HEK293T (cell line): Measurements from ENCODE around the gene SNCAIP.
"Not testable (repeated sequence)": the region's sequence is repeated elsewhere in the genome, so short reads cannot be mapped to it uniquely, and the experiment has no call there.

Experiments
- CTCF ChIA-PET: fragments of 350-600 bp; formaldehyde crosslinking; extraction: SDS; loops from one replicate; lab custom pipeline; 2021; ENCODE audit warnings: antibody characterized with exemption, inconsistent platforms; lab: Yijun Ruan, JAX
- POLR2A ChIA-PET: fragments of 350-600 bp; formaldehyde crosslinking; extraction: SDS; loops from one replicate; lab custom pipeline; 2020; ENCODE audit warnings: antibody characterized with exemption, inconsistent platforms; lab: Yijun Ruan, JAX
- DNase-seq: peaks from one replicate; pipeline ENCODE4 v3.0.0; 2012; ENCODE audit warnings: mixed read lengths; ENCODE audit errors: extremely low spot score
- ARNT ChIP-seq: fragments of 450-650 bp; IDR thresholded peaks from 2 replicates; pipeline ENCODE4 v1.6.1; 2017; ENCODE audit warnings: mild to moderate bottlenecking
- BHLHE40 ChIP-seq: fragments of 450-650 bp; IDR thresholded peaks from 2 replicates; pipeline ENCODE4 v1.6.1; 2016; ENCODE audit warnings: mild to moderate bottlenecking, moderate library complexity, borderline replicate concordance
- CTBP1 ChIP-seq: fragments of 450-650 bp; IDR thresholded peaks from 2 replicates; pipeline ENCODE4 v1.6.1; 2016; ENCODE audit warnings: borderline replicate concordance
- ELF4 ChIP-seq: fragments of 450-650 bp; IDR thresholded peaks from 2 replicates; pipeline ENCODE4 v1.6.1; 2017; ENCODE audit warnings: antibody characterized with exemption
- FOXA1 ChIP-seq: fragments of 450-650 bp; IDR thresholded peaks from 2 replicates; pipeline ENCODE4 v1.6.1; 2016; ENCODE audit warnings: mild to moderate bottlenecking
- FOXK2 ChIP-seq: fragments of 450-650 bp; IDR thresholded peaks from 2 replicates; pipeline ENCODE4 v1.6.1; 2016; ENCODE audit warnings: mild to moderate bottlenecking
- FOXM1 ChIP-seq: fragments of 450-650 bp; IDR thresholded peaks from 2 replicates; pipeline ENCODE4 v1.6.1; 2017; ENCODE audit warnings: mild to moderate bottlenecking, borderline replicate concordance
- HDGF ChIP-seq: fragments of 450-650 bp; IDR thresholded peaks from 2 replicates; pipeline ENCODE4 v1.6.1; 2017; ENCODE audit warnings: antibody characterized with exemption, borderline replicate concordance
- L3MBTL2 ChIP-seq: fragments of 450-650 bp; conservative IDR thresholded peaks from 2 replicates; pipeline ENCODE4 v1.6.1; 2016; ENCODE audit warnings: mild to moderate bottlenecking
- LEF1 ChIP-seq: fragments of 450-650 bp; IDR thresholded peaks from 2 replicates; pipeline ENCODE4 v1.6.1; 2017; ENCODE audit warnings: mild to moderate bottlenecking, borderline replicate concordance
- NFRKB ChIP-seq: fragments of 450-650 bp; IDR thresholded peaks from 2 replicates; pipeline ENCODE4 v1.6.1; 2016; ENCODE audit warnings: mild to moderate bottlenecking, moderate library complexity
- SP1 ChIP-seq: fragments of 450-650 bp; IDR thresholded peaks from 2 replicates; pipeline ENCODE4 v1.6.1; 2017
- SUZ12 ChIP-seq: fragments of 450-650 bp; IDR thresholded peaks from 2 replicates; pipeline ENCODE4 v1.6.1; 2016; ENCODE audit warnings: mild to moderate bottlenecking
- TARDBP ChIP-seq: fragments of 450-650 bp; IDR thresholded peaks from 2 replicates; pipeline ENCODE4 v1.6.1; 2016
- ZNF384 ChIP-seq: fragments of 450-650 bp; IDR thresholded peaks from 2 replicates; pipeline ENCODE4 v1.6.1; 2016
- TF ChIP-seq, protein P1 (sequence below): fragments of 450-650 bp; IDR thresholded peaks from 2 replicates; pipeline ENCODE4 v1.6.1; 2016

The SNCAIP gene

DNA sequence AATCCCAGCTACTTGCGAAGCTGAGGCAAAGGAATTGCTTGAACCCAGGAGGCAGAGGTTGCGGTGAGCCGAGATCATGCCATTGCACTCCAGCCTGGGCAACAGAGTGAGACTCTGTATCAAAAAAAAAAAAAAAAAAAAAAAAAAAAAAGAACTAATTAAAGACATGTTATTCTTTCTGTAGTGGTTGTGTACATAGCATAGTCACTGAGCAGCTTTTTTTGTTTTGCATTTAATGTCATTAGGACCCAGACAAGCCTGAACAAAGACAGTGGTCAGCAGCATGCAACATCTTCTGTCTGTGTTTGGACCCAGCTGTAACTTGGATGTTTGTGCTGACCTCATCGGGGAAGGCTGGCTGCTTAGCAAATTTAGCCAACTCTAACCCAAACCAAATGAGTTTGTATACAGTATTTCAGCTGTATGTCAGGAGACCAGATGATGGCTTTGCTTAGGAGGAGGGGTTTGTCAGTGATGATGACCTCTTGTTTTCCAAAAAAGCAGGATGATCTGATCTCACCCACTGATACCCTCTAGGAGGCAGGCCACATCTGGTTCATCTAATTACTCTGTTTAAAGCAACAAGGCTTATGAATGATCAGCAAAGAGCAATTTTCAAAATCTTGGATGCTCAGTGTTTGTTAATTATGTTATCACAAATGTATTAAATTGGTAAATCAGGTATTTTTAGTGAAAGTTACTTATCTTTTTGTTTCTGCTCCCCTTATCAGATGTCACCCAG lies 39.5 kb downstream of the SNCAIP start:
- CTCF ChIA-PET, result no interaction called here
- no peak for DNase-seq
- TF ChIP-seq CTBP1, result no peak
- TF ChIP-seq L3MBTL2, result no peak
- TF ChIP-seq TARDBP, result no peak
- TF ChIP-seq HDGF, result no peak
- TF ChIP-seq, protein P1, sequence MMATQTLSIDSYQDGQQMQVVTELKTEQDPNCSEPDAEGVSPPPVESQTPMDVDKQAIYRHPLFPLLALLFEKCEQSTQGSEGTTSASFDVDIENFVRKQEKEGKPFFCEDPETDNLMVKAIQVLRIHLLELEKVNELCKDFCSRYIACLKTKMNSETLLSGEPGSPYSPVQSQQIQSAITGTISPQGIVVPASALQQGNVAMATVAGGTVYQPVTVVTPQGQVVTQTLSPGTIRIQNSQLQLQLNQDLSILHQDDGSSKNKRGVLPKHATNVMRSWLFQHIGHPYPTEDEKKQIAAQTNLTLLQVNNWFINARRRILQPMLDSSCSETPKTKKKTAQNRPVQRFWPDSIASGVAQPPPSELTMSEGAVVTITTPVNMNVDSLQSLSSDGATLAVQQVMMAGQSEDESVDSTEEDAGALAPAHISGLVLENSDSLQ, result no peak
- POLR2A ChIA-PET, result no interaction called here

DNA sequence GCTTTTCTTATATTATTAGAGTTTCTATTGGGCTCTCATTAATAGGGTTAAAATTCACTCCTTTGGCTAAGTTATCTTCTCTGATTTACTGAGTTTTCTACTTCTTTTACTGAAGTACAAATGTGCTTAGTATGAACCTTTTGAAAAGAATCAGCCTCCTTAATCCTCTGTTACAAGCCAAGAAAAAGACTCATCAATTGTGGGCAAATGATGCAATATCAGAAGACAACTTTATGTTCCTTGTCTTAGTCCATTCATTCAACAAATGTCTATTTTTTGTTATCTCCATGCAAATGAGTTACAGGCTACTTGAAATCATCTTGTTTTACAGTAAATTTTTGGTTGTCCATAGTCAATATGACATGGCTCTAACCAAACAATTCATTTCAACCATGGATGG lies 40.3 kb downstream of the SNCAIP start:
- TF ChIP-seq TARDBP, result no peak
- POLR2A ChIA-PET, result no interaction called here
- DNase-seq, result no peak
- CTCF ChIA-PET, result no interaction called here

DNA sequence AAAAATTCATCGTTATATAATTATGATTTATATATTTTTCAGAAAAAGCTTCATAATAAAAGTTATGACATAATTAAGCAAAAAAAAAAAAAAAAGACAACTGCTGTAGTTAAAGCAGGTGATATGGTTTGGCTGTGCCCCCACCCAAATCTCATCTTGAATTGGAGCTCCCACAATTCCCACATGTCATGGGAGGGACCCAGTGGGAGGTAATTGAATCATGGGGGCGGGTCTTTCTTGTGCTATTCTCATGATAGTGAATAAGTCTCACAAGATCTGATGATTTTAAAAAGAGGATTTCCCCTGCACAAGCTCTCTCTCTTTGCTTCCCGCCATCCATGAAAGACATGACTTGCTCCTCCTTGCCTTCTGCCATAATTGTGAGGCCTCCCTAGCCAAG lies 41.3 kb downstream of the SNCAIP start:
- DNase-seq, POLR2A ChIA-PET: not testable (repeated sequence)
- CTCF ChIA-PET, result interaction anchor here (0.6 kb wide), 1 partner anchor 166 kb away, joined by 3 read pairs; no protein-coding TSS in a partner anchor

DNA sequence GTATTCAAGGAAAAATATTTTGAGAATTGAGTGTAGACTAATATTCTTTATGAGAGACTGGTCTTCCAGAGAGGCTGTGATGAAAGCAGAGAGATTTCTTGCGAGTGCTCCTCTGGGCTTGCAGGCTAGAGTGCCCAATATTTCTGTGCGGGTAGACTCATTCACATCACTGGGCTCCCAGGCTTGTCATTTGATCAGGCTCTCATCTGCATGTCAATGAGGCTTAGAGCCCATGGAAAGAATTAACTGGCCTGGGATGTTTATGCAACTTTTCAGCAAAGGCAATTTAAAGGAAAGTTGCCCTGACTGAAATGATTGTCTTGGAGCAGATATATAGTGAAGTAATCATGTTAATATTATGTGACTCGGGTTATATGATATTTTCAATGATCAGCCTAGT lies 42.3 kb downstream of the SNCAIP start:
- ChIA-PET CTCF (no interaction called here), POLR2A (no interaction called here)
- TF ChIP-seq NFRKB (no peak), SP1 (no peak), ZNF384 (no peak), LEF1 (no peak), FOXK2 (no peak), ELF4 (no peak), BHLHE40 (no peak), SUZ12 (no peak), FOXA1 (no peak), FOXM1 (no peak), ARNT (no peak), TARDBP (no peak), L3MBTL2 (no peak), CTBP1 (no peak), HDGF (no peak)
- TF ChIP-seq, protein P1, result no peak
- no peak for DNase-seq

DNA sequence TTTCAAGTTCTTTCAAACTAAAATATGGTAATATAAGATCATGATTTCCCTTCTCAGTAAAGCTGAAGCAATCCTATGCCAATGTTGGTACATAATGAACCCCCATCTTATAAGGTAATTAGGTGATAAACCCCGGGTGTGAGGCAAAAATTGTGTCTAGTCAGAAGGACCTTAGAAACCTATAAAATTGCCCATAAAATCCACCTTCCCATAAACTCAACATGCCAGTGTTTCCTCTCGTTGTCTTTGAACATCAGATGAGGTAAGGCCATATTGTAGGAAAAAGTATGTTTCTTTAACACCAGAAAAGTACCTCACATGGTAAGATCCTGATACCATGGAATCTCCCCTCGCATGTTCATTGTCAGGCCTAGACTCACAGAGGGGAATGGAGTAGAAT lies 43.3 kb downstream of the SNCAIP start:
- ChIA-PET POLR2A (no interaction called here), CTCF (no interaction called here)
- TF ChIP-seq HDGF (no peak), ZNF384 (no peak), LEF1 (no peak), CTBP1 (no peak), NFRKB (no peak), ARNT (no peak), BHLHE40 (no peak), SP1 (no peak), ELF4 (no peak), L3MBTL2 (no peak), FOXA1 (no peak), FOXK2 (no peak), SUZ12 (no peak), TARDBP (no peak), FOXM1 (no peak)
- TF ChIP-seq, protein P1, result no peak
- no peak for DNase-seq

DNA sequence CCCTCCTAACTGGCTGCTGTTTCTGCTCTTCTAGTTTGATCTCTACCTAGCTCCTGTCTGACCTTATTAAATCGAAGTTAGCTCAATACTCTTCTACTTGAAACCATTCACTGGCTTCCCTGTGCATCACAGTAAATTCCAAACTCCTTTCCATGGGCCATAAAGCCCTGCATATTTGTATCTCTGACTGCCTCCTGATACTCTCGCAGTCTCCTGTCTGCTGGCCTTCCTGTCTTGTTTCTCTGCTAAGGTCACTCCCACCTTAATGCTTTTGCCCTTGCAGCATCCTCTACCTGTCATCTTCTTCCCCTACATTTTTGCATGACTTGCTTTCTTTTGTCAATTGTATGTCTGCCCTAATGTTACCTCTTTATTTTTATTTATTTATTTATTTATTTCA lies 44.8 kb downstream of the SNCAIP start:
- DNase-seq, result no peak
- ChIA-PET POLR2A (no interaction called here), CTCF (no interaction called here)
- TF ChIP-seq SUZ12, result no peak
- TF ChIP-seq ELF4, result no peak
- TF ChIP-seq L3MBTL2, result no peak
- no peak for TF ChIP-seq SP1

DNA sequence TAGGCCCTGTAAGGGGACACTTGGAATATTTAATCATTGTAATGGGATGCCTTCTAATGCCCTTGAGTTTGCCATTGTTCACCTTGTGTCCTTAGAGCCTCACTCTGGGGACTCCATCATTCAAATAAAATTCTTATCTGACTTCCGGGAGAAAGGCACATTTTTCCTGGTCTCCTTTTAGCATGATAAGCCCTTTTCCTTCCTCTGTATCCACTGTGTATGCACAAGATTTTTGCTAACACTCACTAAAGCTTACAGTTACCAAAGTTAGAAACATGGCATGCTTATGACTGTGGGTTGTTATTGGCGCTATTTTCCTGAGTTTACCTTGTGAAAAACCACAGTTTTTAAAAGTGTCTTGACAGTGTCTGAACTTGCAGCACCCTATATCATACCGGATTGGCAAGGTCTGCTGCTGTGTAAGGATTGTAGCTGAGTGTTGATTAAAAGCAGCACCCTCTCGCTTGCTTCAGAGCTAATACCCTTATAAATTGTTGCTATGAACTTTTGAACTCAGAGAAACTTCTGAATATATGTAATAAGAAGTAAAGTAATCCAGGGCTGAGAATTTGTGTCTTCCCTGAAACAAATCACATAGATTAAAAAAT lies 46.4 kb downstream of the SNCAIP start:
- CTCF ChIA-PET, result no interaction called here
- DNase-seq, result no peak
- POLR2A ChIA-PET, result no interaction called here
- no peak for TF ChIP-seq HDGF
- no peak for TF ChIP-seq TARDBP
- TF ChIP-seq SUZ12, result no peak
- TF ChIP-seq FOXM1, result no peak
- TF ChIP-seq, protein P1, result no peak
- no peak for TF ChIP-seq ELF4
- no peak for TF ChIP-seq CTBP1
- TF ChIP-seq ARNT, result no peak
